H1 (cell line): ENCODE data around the gene VARS2.

ENCODE experiments used
- EZH2 ChIP-seq: fragments of 200-600 bp; sonication (generic); IDR thresholded peaks from 2 replicates; pipeline ENCODE4 v1.7.1; 2012; ENCODE audit warnings: low read depth, mild to moderate bottlenecking, moderate library complexity, low read length, inconsistent platforms; ENCODE audit not compliant: severe bottlenecking
- HDAC6 ChIP-seq: IDR thresholded peaks from one replicate; pipeline ENCODE4 v1.7.1; 2012; ENCODE audit warnings: low read depth, mild to moderate bottlenecking, inconsistent platforms, low read length, moderate library complexity
- JUND ChIP-seq: IDR thresholded peaks from 2 replicates; pipeline ENCODE4 v1.6.1; 2011; ENCODE audit warnings: mild to moderate bottlenecking, improper control_type of control experiment, low read length
- POLR2A ChIP-seq, 2 experiments: IDR thresholded peaks; 1 replicate in 1 of 2; 2 replicates in 1 of 2; pipeline ENCODE4 v1.6.1; 2011; ENCODE audit warnings: low read depth in 2 of 2, low read length in 2 of 2, mild to moderate bottlenecking in 2 of 2; ENCODE audit errors: control extremely low read depth in 1 of 2
- RFX5 ChIP-seq: IDR thresholded peaks from 2 replicates; pipeline ENCODE4 v1.6.1; 2011; ENCODE audit warnings: low read depth, low read length, improper control_type of control experiment, borderline replicate concordance
- RNF2 ChIP-seq: fragments of 200-900, 300-1000 bp; sonication (generic); IDR thresholded peaks from 2 replicates; pipeline ENCODE4 v1.7.1; 2016; ENCODE audit warnings: borderline replicate concordance, low read depth, mild to moderate bottlenecking, antibody characterized with exemption, low read length; ENCODE audit not compliant: poor library complexity, severe bottlenecking; ENCODE audit errors: missing control alignments
- SP2 ChIP-seq: IDR thresholded peaks from 2 replicates; pipeline ENCODE4 v1.6.1; 2012; ENCODE audit warnings: mild to moderate bottlenecking, low read length, inconsistent platforms
- TCF12 ChIP-seq: IDR thresholded peaks from 2 replicates; pipeline ENCODE4 v1.6.1; 2011; ENCODE audit warnings: low read depth, mild to moderate bottlenecking, low read length
- USF2 ChIP-seq: IDR thresholded peaks from 2 replicates; pipeline ENCODE4 v1.6.1; 2011; ENCODE audit warnings: low read length, improper control_type of control experiment
- TF ChIP-seq, protein P1 (sequence below), 3 experiments: IDR thresholded peaks; 1 replicate in 2 of 3; 2 replicates in 1 of 3; pipeline versions ENCODE4 v1.5.1 to v1.6.1; 2011; ENCODE audit warnings: low read length in 3 of 3, mild to moderate bottlenecking in 3 of 3, inconsistent platforms in 2 of 3, low read depth in 1 of 3, moderate library complexity in 1 of 3; ENCODE audit not compliant: insufficient read depth in 1 of 3; ENCODE audit errors: control extremely low read depth in 1 of 3
- TF ChIP-seq, protein P2 (sequence below): IDR thresholded peaks from 2 replicates; pipeline ENCODE4 v1.6.1; 2012; ENCODE audit warnings: inconsistent platforms

- TF ChIP-seq, protein P1, sequence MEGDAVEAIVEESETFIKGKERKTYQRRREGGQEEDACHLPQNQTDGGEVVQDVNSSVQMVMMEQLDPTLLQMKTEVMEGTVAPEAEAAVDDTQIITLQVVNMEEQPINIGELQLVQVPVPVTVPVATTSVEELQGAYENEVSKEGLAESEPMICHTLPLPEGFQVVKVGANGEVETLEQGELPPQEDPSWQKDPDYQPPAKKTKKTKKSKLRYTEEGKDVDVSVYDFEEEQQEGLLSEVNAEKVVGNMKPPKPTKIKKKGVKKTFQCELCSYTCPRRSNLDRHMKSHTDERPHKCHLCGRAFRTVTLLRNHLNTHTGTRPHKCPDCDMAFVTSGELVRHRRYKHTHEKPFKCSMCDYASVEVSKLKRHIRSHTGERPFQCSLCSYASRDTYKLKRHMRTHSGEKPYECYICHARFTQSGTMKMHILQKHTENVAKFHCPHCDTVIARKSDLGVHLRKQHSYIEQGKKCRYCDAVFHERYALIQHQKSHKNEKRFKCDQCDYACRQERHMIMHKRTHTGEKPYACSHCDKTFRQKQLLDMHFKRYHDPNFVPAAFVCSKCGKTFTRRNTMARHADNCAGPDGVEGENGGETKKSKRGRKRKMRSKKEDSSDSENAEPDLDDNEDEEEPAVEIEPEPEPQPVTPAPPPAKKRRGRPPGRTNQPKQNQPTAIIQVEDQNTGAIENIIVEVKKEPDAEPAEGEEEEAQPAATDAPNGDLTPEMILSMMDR (IDR thresholded peaks at IDR 0.05; ENCODE audit: control extremely low read depth in 1 of 3, insufficient read depth in 1 of 3, low read depth in 1 of 3, low read length in 3 of 3), result no peak
- no peak for TF ChIP-seq SP2
- TF ChIP-seq, protein P2, sequence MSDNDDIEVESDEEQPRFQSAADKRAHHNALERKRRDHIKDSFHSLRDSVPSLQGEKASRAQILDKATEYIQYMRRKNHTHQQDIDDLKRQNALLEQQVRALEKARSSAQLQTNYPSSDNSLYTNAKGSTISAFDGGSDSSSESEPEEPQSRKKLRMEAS, result no peak
- TF ChIP-seq EZH2, result no peak
- no peak for TF ChIP-seq RFX5
- TF ChIP-seq TCF12, result no peak
- no peak for TF ChIP-seq HDAC6
- TF ChIP-seq RNF2, result no peak
- TF ChIP-seq JUND, result no peak
- no peak for TF ChIP-seq POLR2A (IDR thresholded peaks at IDR 0.05; ENCODE audit: control extremely low read depth in 1 of 2, low read depth in 2 of 2, low read length in 2 of 2)
- no peak for TF ChIP-seq USF2
These were observed 31.2 kb downstream of the VARS2 start for GRCh38 chr6:30945281-30945680.
